GM18907 (cell line): ENCODE measurements around the gene PERM1.

ENCODE experiments used
- ATAC-seq: cut with Tn5 transposase; IDR thresholded peaks from one replicate; pipeline ENCODE4 v1.9.1; 2021; ENCODE audit warnings: mild to moderate bottlenecking, moderate library complexity; ENCODE audit not compliant: unreplicated experiment

Gene PERM1

DNA sequence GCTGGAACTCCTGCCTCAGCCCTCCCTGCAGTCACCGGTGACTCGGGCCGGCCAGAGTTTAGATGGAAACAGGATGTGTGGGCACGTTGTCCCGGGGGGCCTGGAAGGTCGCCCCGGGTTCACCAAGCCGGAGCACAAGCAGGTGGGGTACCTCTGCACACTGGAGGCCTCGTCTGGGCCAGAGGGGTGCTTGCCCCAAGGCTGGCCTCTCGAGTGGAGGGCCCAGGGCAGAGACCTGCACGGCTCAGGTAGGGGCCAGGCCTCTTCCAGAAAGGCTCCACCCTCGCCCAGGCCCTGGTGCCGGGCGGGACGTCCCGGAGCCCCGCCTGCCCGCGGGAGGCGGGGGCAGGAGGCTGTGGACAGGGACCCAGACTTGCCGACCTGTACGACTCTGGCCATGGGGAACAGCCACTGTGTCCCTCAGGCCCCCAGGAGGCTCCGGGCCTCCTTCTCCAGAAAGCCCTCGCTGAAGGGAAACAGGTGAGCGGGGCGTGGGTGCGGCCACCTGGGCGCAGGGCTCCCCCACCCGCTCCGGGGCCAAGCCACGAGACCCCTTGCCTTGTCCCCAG, 15.7 kb downstream of the PERM1 start, which contains the start of gene PLEKHN1:
PLEKHN1 (plus strand) TSS at position 348 of the 569 bp plus-strand sequence; CDS start at position 398, 50 bp downstream.
- peak; percentile 23 for ATAC-seq

DNA sequence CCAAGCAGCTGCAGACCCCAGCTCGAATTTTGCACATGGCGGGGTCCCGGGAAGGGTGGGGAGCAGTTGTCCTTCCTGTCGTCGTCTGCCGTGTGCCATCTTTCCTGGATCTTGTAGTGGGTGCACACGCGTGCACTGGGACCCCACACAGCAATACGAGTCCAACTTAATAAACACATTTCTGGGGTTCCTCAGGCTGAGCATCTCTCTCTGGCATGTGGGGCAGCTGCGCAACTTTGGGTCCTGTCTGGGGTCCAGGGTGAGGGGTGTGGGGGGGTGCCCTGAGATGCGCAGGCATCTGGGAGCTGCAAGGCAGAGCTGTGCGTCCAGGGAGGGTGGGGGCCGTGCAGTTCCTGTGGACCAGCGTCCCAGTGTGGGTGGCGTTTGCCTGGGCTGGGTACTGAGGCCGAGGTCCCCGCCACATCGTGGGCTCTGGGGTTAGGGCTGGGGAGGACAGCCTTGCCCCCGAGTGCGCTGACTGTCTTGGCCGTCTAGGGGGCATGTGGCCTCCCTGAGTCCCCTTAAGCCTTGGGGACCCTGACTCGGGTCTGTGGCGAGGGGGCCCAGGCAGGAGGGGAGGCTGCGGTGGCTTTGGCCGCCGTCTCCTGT, 16.3 kb downstream of the PERM1 start:
- ATAC-seq = no peak

DNA sequence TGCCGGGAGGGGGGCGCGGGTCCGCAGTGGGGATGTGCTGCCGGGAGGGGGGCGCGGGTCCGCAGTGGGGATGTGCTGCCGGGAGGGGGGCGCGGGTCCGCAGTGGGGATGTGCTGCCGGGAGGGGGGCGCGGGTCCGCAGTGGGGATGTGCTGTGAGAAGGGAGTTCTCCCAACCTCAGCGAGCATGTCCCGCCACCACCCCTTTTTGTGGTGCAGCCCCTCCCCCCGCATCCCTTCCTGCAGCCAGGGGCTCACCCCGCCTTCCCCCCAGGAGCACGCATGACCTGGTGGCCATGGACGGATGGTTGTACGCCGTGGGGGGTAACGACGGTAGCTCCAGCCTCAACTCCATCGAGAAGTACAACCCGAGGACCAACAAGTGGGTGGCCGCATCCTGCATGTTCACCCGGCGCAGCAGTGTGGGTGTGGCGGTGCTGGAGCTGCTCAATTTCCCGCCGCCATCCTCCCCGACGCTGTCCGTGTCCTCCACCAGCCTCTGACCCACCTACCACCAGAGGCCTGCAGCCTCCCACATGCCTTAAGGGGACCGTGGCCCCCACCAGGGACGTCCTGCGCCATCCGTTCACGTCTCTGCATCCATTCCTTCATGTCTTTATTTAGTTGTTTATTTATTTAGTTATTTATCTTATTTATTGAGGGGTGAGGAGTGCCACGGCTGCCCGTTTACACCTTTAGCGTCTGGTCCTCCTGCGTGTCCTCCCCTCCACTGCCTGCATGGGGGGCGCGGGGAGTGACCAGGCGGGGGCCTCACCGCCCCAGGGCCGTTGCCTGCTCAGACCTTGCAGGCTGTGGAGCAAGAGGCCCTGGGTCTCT, 17.0 kb downstream of the PERM1 start:
- no peak for ATAC-seq

- ATAC-seq = no peak
These were observed 18.0 kb downstream of the PERM1 start for GRCh38 chr1:963746-964525.

GRCh38 chr1:963301-963651, 18.6 kb downstream of the PERM1 start:
- ATAC-seq = no peak

DNA sequence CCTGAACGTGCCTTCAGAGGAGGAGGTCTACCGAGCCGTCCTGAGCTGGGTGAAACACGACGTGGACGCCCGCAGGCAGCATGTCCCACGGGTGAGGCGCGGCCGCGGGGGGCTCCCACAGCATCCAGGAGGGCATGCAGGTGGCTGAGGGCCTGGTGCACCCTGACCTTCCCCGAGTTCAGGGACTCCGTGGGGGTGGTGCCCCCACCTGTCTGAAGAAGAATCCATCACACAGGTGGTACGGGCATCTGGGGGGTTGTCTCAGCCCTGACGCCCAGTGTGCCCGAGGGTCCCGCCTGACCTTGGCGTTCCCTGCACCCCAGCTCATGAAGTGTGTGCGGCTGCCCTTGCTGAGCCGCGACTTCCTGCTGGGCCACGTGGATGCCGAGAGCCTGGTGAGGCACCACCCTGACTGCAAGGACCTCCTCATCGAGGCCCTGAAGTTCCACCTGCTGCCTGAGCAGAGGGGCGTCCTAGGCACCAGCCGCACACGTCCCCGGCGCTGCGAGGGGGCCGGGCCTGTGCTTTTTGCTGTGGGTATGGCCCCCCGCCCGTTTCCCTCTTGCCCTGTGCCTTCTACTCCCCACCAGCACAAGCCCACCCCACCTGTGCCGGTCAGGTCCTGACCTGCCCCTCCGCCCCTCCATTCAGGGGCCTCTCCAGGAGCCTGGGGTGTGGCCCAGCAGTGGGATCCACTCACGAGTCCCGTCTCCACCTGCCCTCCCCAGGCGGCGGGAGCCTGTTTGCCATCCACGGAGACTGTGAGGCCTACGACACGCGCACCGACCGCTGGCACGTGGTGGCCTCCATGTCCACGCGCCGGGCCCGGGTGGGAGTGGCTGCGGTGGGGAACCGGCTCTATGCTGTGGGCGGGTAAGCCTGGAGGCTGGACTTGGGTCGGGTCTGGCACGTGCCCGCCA, 19.3 kb downstream of the PERM1 start:
- no peak for ATAC-seq

GRCh38 chr1:961132-961669, 20.7 kb downstream of the PERM1 start:
- ATAC-seq = no peak

DNA sequence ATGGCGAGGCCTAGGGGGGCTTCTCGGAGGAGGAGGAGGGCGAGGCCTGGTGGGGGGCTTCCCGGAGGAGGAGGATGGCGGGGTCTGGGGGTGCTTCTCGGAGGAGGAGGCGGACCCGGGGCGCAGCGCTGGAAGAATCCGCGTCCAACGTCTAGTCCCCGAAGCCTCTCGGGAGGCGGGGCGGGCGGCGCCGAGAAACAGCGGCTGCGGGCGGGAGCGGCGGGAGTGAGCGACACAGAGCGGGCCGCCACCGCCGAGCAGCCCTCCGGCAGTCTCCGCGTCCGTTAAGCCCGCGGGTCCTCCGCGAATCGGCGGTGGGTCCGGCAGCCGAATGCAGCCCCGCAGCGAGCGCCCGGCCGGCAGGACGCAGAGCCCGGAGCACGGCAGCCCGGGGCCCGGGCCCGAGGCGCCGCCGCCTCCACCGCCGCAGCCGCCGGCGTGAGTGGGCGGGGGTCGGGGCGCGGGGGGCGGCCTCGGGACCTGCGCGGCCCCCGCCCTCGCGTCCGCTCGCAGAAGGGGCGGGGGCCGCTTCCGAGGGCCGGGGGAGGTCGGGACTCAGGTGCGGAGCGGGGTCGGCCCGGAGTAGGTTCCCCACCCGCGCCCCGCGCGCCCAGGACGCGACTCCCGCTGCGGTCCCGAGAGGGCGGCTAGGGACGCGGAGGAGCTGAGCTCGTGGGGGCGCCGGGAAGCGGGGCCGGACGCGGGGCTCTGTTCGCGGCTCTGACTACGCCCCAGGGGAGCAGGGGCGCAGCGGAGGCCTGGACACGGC, 21.3 kb downstream of the PERM1 start, which contains the start of gene KLHL17:
KLHL17 (plus strand) TSS at position 222 of the 769 bp plus-strand sequence; CDS start at position 332, 110 bp downstream.
- no peak for ATAC-seq

- ATAC-seq = no peak
These were observed 22.0 kb downstream of the PERM1 start for GRCh38 chr1:959731-960362.

GRCh38 chr1:958823-959730, 22.8 kb downstream of the PERM1 start, which contains the start of gene NOC2L:
TSS of gene NOC2L (minus strand) at chr1:959256. CDS start at chr1:959240, 16 bp downstream.
- peak; percentile 66 for ATAC-seq

DNA sequence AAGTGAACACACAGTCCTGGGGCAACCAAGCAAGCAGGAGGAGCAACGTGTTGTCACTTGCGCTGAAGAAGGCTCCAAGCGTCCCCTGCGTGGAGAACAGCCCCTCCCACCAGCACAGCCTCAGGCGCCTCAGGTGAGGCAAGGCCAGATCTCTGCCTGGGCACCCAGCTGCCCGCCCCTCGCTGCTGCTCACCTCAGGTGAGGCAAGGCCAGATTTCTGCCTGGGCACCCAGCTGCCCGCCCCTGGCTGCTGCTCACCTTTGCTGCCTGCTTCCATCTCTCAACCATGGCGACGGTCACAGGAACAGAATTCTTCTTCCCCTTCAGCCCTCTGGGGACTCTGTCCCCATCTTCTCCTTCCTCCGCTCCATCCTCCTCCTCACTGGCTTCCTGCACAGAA, 25.3 kb downstream of the PERM1 start:
- no peak for ATAC-seq

GRCh38 chr1:955474-955873, 26.4 kb downstream of the PERM1 start:
- ATAC-seq = no peak

- no peak for ATAC-seq
These were observed 27.0 kb downstream of the PERM1 start for GRCh38 chr1:954927-955326.

DNA sequence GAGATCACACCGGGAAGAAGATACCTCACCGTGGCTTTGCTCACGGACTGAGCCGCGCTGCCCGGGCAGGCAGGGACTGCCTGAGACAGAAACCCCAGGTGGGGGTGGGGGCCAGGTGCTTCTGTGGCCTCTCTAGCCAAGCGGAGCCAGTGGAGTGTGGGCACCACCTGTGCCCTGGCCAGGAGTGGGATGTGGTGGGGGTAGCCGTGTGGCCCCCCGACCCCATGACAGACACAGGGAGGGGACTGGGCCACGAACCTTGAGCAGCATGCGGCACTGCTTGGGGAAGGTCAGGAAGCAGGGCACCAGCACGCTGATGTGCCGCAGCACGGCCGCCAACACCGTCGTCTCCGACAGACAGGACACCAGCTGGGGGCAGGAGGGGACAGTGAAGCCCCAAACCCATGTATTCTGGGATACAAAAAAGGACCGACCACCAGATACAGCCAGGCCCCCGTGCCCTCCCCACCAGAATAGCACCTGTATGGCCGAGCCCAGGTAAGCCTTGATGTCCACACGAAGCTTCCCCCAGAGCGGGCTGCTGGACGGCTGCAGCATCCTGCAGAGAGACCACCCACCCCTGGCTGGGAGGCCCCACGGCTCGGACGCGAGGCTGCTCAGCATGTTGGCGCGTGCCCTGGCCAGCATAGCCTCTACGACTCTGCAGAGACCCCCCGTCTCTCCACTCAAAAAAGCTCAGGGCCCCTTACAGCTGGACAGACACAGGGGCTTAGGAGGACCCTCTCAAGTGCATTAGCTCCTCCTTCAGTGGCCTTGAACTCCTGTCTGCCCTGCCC, 28.2 kb downstream of the PERM1 start:
- no peak for ATAC-seq

DNA sequence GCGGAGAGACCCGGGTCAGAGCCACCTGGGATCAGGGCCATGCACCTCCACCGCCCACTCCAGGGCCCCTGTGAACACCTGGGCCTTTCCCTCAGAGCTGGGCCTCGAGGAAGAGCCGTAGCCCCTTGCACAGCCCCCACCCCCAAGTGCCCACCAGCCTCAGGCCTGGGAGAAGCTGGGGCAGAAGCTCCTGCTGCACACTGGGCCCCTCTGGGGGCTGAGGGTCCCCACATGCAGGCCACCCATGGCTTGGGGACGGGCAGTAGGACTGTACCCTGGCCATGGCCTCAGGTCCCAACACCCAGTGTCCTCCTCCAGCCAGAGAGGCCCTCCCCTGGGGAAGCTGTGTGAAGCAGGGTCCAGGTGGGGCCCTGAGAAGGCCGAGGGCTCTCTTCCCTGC, 29.3 kb downstream of the PERM1 start:
- ATAC-seq = no peak

GRCh38 chr1:952201-952600, 29.7 kb downstream of the PERM1 start:
- ATAC-seq = no peak

- ATAC-seq = no peak
These were observed 30.5 kb downstream of the PERM1 start for GRCh38 chr1:951364-951763.
